Common myeloid progenitor, CD34-positive (primary cell): ENCODE results near the gene EI24.

Experiments used
- CTCF ChIA-PET: fragments of 350-600 bp; sonication (Branson Sonifier 250); formaldehyde crosslinking; loops from one replicate; lab custom pipeline; 2021; ENCODE audit warnings: antibody characterized with exemption; lab: Charles Lee
- POLR2A ChIA-PET: fragments of 350-600 bp; sonication (Branson Sonifier 250); formaldehyde crosslinking; loops from one replicate; lab custom pipeline; 2021; ENCODE audit warnings: antibody characterized with exemption; lab: Charles Lee
- DNase-seq, 3 donors: peaks; one replicate each; pipeline versions ENCODE4 v3.0.0 to v3.0.0-alpha.2; 2013
- H3K27ac ChIP-seq, 2 experiments: 1 replicate in 1 of 2; 2 replicates in 1 of 2; pipeline ENCODE4 v1.7.0; 2013; ENCODE audit warnings: inconsistent platforms in 2 of 2, low read length in 2 of 2, mild to moderate bottlenecking in 2 of 2, low read depth in 1 of 2, moderate library complexity in 1 of 2; ENCODE audit not compliant: severe bottlenecking in 2 of 2, insufficient read depth in 1 of 2, poor library complexity in 1 of 2
- H3K27me3 ChIP-seq, 5 experiments: replicated peaks in 2 of 5; 1 replicate in 3 of 5; 2 replicates in 2 of 5; pipeline versions ENCODE4 v1.6.1 to v1.7.0; 2013; ENCODE audit warnings: low read length in 4 of 5, mild to moderate bottlenecking in 2 of 5, moderate library complexity in 2 of 5, inconsistent platforms in 1 of 5; ENCODE audit not compliant: insufficient read depth in 5 of 5, control insufficient read depth in 4 of 5
- H3K36me3 ChIP-seq, 4 experiments: 1 replicate in 2 of 4; 2 replicates in 2 of 4; pipeline versions ENCODE4 v1.6.1 to v1.7.0; 2013; ENCODE audit warnings: low read length in 3 of 4, control low read depth in 1 of 4, mild to moderate bottlenecking in 1 of 4; ENCODE audit not compliant: control insufficient read depth in 4 of 4, insufficient read depth in 4 of 4
- H3K4me1 ChIP-seq, 4 experiments: 1 replicate in 3 of 4; 2 replicates in 1 of 4; pipeline versions ENCODE4 v1.6.1 to v1.7.1; 2013; ENCODE audit warnings: low read length in 3 of 4, mild to moderate bottlenecking in 3 of 4, control low read depth in 1 of 4, inconsistent platforms in 1 of 4, moderate library complexity in 1 of 4; ENCODE audit not compliant: control insufficient read depth in 4 of 4, insufficient read depth in 4 of 4; ENCODE audit errors: control extremely low read depth in 1 of 4
- H3K4me3 ChIP-seq, 7 experiments: 1 replicate in 4 of 7; 2 replicates in 3 of 7; pipeline versions ENCODE4 v1.5.1 to v1.7.0; 2013; ENCODE audit warnings: mild to moderate bottlenecking in 7 of 7, low read length in 6 of 7, moderate library complexity in 6 of 7, inconsistent platforms in 2 of 7, low read depth in 2 of 7, control low read depth in 1 of 7; ENCODE audit not compliant: insufficient read depth in 4 of 7, control insufficient read depth in 1 of 7; ENCODE audit errors: extremely low read depth in 1 of 7
- H3K9me3 ChIP-seq, 5 experiments: 1 replicate in 4 of 5; 2 replicates in 1 of 5; pipeline versions ENCODE4 v1.6.1 to v1.7.1; 2013; ENCODE audit warnings: low read length in 4 of 5, mild to moderate bottlenecking in 2 of 5, inconsistent platforms in 1 of 5, low read depth in 1 of 5, moderate library complexity in 1 of 5; ENCODE audit not compliant: control insufficient read depth in 4 of 5, insufficient read depth in 2 of 5; ENCODE audit errors: control extremely low read depth in 1 of 5
- WGBS: methylation state at CpG from one replicate; pipeline ENCODE4 v1.1.5; 2013; ENCODE audit not compliant: insufficient coverage; 5-methylcytosine and 5-hydroxymethylcytosine counted together

The EI24 gene

GRCh38 chr11:125603207-125603606 lies 33.9 kb downstream of the EI24 start:
- POLR2A ChIA-PET = no interaction called here
- H3K4me3 ChIP-seq = no peak overlapping the region
- no peak for DNase-seq
- H3K27me3 ChIP-seq = no peaks in the 10 kb centered on the region
- H3K36me3 ChIP-seq = peaks cover 21 to 88% (median 72%) of the 10 kb centered on the region in 4 experiments
- CTCF ChIA-PET = no interaction called here
- no peaks in the 10 kb centered on the region for H3K4me1 ChIP-seq
- H3K9me3 ChIP-seq = no peaks in the 10 kb centered on the region
- 100% methylated on average over 1 of the region's 3 CpGs for WGBS
- no peak overlapping the region for H3K27ac ChIP-seq

GRCh38 chr11:125605417-125605816 lies 36.1 kb downstream of the EI24 start:
- CTCF ChIA-PET = no interaction called here
- Histone ChIP-seq H3K36me3 (peaks cover 23 to 88% (median 77%) of the 10 kb centered on the region in 4 experiments), H3K9me3 (no peaks in the 10 kb centered on the region), H3K27me3 (no peaks in the 10 kb centered on the region), H3K4me3 (no peak overlapping the region), H3K4me1 (no peaks in the 10 kb centered on the region), H3K27ac (no peak overlapping the region)
- no peak for DNase-seq
- POLR2A ChIA-PET = no interaction called here

- no peaks in the 10 kb centered on the region for H3K9me3 ChIP-seq
- H3K27ac ChIP-seq = no peak overlapping the region
- no peaks in the 10 kb centered on the region for H3K4me1 ChIP-seq
- 96% methylated on average over 5 of the region's 7 CpGs for WGBS
- peaks cover 25 to 92% (median 70%) of the 10 kb centered on the region in 4 experiments for H3K36me3 ChIP-seq
- no peak overlapping the region for H3K4me3 ChIP-seq
- POLR2A ChIA-PET = no interaction called here
- CTCF ChIA-PET = interaction anchor here (0.7 to 1.5 kb wide), 4 partner anchors 11 to 196 kb away, joined by 3 read pairs; partner anchors contain the start of gene STT3A
- H3K27me3 ChIP-seq = no peaks in the 10 kb centered on the region
- DNase-seq = no peak
Observed at GRCh38 chr11:125609545-125609944, 40.3 kb downstream of the EI24 start.

GRCh38 chr11:125618383-125618782 lies 49.1 kb downstream of the EI24 start:
- no peaks in the 10 kb centered on the region for H3K9me3 ChIP-seq
- H3K27me3 ChIP-seq = no peaks in the 10 kb centered on the region
- 100% methylated on average over 2 of the region's 4 CpGs for WGBS
- no peaks in the 10 kb centered on the region for H3K4me1 ChIP-seq
- no peak overlapping the region for H3K4me3 ChIP-seq
- no peak for DNase-seq
- peaks cover 36 to 79% (median 54%) of the 10 kb centered on the region in 4 experiments for H3K36me3 ChIP-seq
- H3K27ac ChIP-seq = no peak overlapping the region
- POLR2A ChIA-PET = no interaction called here
- CTCF ChIA-PET = no interaction called here

- Histone ChIP-seq H3K27ac (no peak overlapping the region), H3K36me3 (peaks cover 21 to 48% (median 38%) of the 10 kb centered on the region in 4 experiments), H3K27me3 (no peaks in the 10 kb centered on the region), H3K9me3 (no peaks in the 10 kb centered on the region), H3K4me1 (peaks cover 4 to 17% (median 12%) of the 10 kb centered on the region in 4 experiments), H3K4me3 (no peak overlapping the region)
- DNase-seq = no peak
- 83% methylated on average over 1 of the region's 2 CpGs for WGBS
- ChIA-PET POLR2A (no interaction called here), CTCF (interaction anchor here (1.5 kb wide), 1 partner anchor 21 kb away, joined by 4 read pairs; no protein-coding TSS in a partner anchor)
Observed at GRCh38 chr11:125621995-125622394, 52.7 kb downstream of the EI24 start.

- H3K4me1 ChIP-seq = peaks cover 7 to 23% (median 15%) of the 10 kb centered on the region in 4 experiments
- WGBS = no CpG with 5 or more reads among the region's 1 CpG
- no peak overlapping the region for H3K4me3 ChIP-seq
- no peak for DNase-seq
- H3K27ac ChIP-seq = no peak overlapping the region
- ChIA-PET CTCF (no interaction called here), POLR2A (no interaction called here)
- H3K36me3 ChIP-seq = peaks cover 18 to 39% (median 33%) of the 10 kb centered on the region in 4 experiments
- H3K9me3 ChIP-seq = no peaks in the 10 kb centered on the region
- H3K27me3 ChIP-seq = no peaks in the 10 kb centered on the region
Observed at GRCh38 chr11:125623064-125623463, 53.8 kb downstream of the EI24 start.

- CTCF ChIA-PET = no interaction called here
- peaks cover 8 to 40% (median 20%) of the 10 kb centered on the region in 4 experiments for H3K36me3 ChIP-seq
- no peak for DNase-seq
- H3K27me3 ChIP-seq = no peaks in the 10 kb centered on the region
- WGBS = 70% methylated on average over 7 of the region's 9 CpGs
- H3K27ac ChIP-seq = peak within 1 kb of the TSS; percentile 94 to 95
- H3K4me1 ChIP-seq = peaks cover 7 to 23% (median 15%) of the 10 kb centered on the region in 4 experiments
- no peaks in the 10 kb centered on the region for H3K9me3 ChIP-seq
- H3K4me3 ChIP-seq = peak within 1 kb of the TSS; percentile 81 to 99 (median 93)
- POLR2A ChIA-PET = no interaction called here
Observed at GRCh38 chr11:125624756-125625213, 55.5 kb downstream of the EI24 start, which contains the start of gene CHEK1. Gene CHEK1 (plus strand): TSS chr11:125625163. CDS start chr11:125626769, 1,606 bp downstream.
